Ovary (tissue), 9 donors: ENCODE results near the gene ELAPOR1. TPM values are rescaled to one million over a fixed set of nuclear protein-coding genes. Genes with fewer than 3 reads are reported as not detected.

Experiments
- DNase-seq, 5 donors: peaks; one replicate each; pipeline ENCODE4 v3.0.0-alpha.2; 2019 to 2020
- H3K27ac ChIP-seq, 2 donors: fragments of 200-600 bp; one replicate each; pipeline versions ENCODE4 v1.5.1 to v1.8.0; 2019 to 2022
- H3K27me3 ChIP-seq: fragments of 200-600 bp; one replicate; pipeline ENCODE4 v1.8.0; 2022
- H3K36me3 ChIP-seq: fragments of 200-600 bp; sonication (generic); one replicate; pipeline ENCODE4 v1.5.1; 2019
- H3K4me1 ChIP-seq: one replicate; pipeline ENCODE4 v1.8.1; 2013; ENCODE audit warnings: mild to moderate bottlenecking, moderate library complexity; ENCODE audit not compliant: insufficient read depth
- H3K4me3 ChIP-seq: fragments of 200-600 bp; sonication (generic); one replicate; pipeline ENCODE4 v1.5.1; 2017
- H3K9me3 ChIP-seq, 2 donors: fragments of 200-600 bp in 1 of 2; sonication (generic) in 1 of 2; one replicate each; pipeline versions ENCODE4 v1.5.1 to v1.8.1; 2013 to 2019; ENCODE audit warnings: mild to moderate bottlenecking in 1 of 2, moderate library complexity in 1 of 2
- EP300 ChIP-seq: sonication (generic); formaldehyde crosslinking; IDR thresholded peaks from one replicate; pipeline ENCODE4 v1.6.1; 2017; ENCODE audit warnings: antibody characterized with exemption
- POLR2A ChIP-seq: fragments of 450-650 bp; IDR thresholded peaks from one replicate; pipeline ENCODE4 v1.6.1; 2017; ENCODE audit warnings: antibody characterized with exemption, mild to moderate bottlenecking, moderate library complexity
- WGBS, 3 donors: extraction: QIAGEN DNeasy Blood & Tissue Kit in 1 of 3; methylation state at CpG; one replicate each; pipeline versions ENCODE4 v1.1.5 to v1.1.7; 2013 to 2017; 5-methylcytosine and 5-hydroxymethylcytosine counted together
- intact Hi-C, 4 donors: fragments of 100-400 bp; cut with DNase I; formaldehyde crosslinking; loops; one replicate each; pipeline versions ENCODE4 v1.11.0 to v1.15.1; 2022 to 2023
- polyA plus RNA-seq, 2 donors: library from polyadenylated mRNA; stranded (reverse); fragments of 200-250 nt in 1 of 2; fragments of 350-450 nt in 1 of 2; fragmentation: Illumina TruSeq in 1 of 2; extraction: RNeasy Lipid Tissue Mini Kit (QIAGEN cat#74804) in 1 of 2; gene quantifications; one replicate each; pipeline ENCODE4 v1.2.3, GENCODE V29; 2013 to 2014
- total RNA-seq, 7 donors: library from RNA; depleted of rRNA in 2 of 7; stranded (reverse); fragments of >200 nt in 2 of 7; fragmentation: NEBNext Ultra II Directional in 3 of 7; extraction: Animal tissue kit (Norgen Biotek cat#: 25700) in 3 of 7; gene quantifications; one replicate each; pipeline versions ENCODE4 v1.1.0 to v1.2.4, GENCODE V29; 2016 to 2023
- TF ChIP-seq, protein P1 (sequence below), 3 donors: fragments of 450-650 bp in 2 of 3; fragments of 200-600 bp in 1 of 3; IDR thresholded peaks; one replicate each; pipeline versions ENCODE4 v1.5.1 to v1.8.0; 2016 to 2022; ENCODE audit warnings: antibody characterized with exemption in 3 of 3, mild to moderate bottlenecking in 1 of 3
- donor health status: DM: no; HTN: no; CAD: no; lungs with moderate emphysema.
- donor health status: DM: no; HTN: no; CAD: no.
- donor health status: Bipolar disorder and iron deficiency.
- donor health status: DM: yes; HTN: yes; CAD: no.
- donor health status: DM: no; HTN: no; CAD: no.
- donor health status: DM: yes; HTN: yes; CAD: no.

The ELAPOR1 gene
- total and polyA plus RNA-seq, 9 donors, result 0.15 to 69.6 (median 1.9) TPM; not detected in 1

DNA sequence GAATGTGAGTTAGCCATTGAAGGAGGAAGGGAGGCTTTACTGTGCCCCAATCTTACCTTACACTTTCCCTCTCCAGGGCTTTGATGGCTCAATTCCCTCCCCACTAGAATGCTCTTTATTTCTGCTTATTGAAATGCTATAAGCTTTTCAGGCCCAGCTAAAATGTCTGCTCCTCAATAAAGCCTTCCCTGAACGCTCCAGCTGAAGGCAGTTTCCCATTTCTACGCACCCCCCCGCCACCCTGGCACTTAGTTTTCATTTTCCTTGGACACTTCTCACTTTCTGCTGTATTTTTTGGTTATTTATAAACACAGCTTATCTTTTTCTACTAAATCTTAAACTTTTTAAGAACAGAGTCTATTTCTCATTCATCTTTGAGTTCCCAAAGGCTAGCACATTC, 30.4 kb upstream of the ELAPOR1 start:
- TF ChIP-seq EP300 (no peak), POLR2A (no peak)
- Histone ChIP-seq H3K4me1 (peaks cover 1% of the 10 kb centered on the region), H3K27ac (no peak overlapping the region), H3K4me3 (no peak overlapping the region), H3K36me3 (no peaks in the 10 kb centered on the region), H3K9me3 (no peaks in the 10 kb centered on the region), H3K27me3 (no peaks in the 10 kb centered on the region)
- WGBS, 3 donors, result 22 to 38% (median 29%) methylated on average over 3 of the region's 3 CpGs
- peak in 3 of 5 donors; percentile 24 to 57 (median 37) for DNase-seq
- intact Hi-C loops, result no loop called here

DNA sequence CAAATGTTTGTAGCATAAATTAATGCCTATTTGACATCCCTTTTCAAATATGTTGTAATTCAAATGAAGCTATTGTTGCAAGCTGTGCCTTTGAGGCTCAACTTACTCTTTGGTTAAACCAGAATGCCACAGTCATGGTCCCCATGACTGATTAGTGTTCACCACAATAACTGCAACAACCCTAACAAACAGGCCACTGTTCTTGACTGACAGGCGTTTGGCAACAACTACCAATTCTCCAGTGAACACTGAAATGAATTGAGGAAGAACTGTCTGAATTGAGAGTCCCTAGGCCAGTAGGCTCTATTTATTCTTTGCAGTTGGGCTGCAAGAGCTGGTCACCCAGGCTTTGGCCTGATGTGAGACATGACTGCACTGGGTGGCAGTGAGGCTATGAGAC, 30.0 kb upstream of the ELAPOR1 start:
- no peak overlapping the region for H3K27ac ChIP-seq
- H3K36me3 ChIP-seq, result no peaks in the 10 kb centered on the region
- no peak overlapping the region for H3K4me3 ChIP-seq
- peaks cover 1% of the 10 kb centered on the region for H3K4me1 ChIP-seq
- TF ChIP-seq, protein P1, sequence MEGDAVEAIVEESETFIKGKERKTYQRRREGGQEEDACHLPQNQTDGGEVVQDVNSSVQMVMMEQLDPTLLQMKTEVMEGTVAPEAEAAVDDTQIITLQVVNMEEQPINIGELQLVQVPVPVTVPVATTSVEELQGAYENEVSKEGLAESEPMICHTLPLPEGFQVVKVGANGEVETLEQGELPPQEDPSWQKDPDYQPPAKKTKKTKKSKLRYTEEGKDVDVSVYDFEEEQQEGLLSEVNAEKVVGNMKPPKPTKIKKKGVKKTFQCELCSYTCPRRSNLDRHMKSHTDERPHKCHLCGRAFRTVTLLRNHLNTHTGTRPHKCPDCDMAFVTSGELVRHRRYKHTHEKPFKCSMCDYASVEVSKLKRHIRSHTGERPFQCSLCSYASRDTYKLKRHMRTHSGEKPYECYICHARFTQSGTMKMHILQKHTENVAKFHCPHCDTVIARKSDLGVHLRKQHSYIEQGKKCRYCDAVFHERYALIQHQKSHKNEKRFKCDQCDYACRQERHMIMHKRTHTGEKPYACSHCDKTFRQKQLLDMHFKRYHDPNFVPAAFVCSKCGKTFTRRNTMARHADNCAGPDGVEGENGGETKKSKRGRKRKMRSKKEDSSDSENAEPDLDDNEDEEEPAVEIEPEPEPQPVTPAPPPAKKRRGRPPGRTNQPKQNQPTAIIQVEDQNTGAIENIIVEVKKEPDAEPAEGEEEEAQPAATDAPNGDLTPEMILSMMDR (IDR thresholded peaks at IDR 0.05), result no peak
- TF ChIP-seq EP300 (no peak), POLR2A (no peak)
- DNase-seq, result no peak
- WGBS, 3 donors, result 51 to 61% (median 60%) methylated on average over 1 of the region's 1 CpG
- H3K27me3 ChIP-seq, result no peaks in the 10 kb centered on the region
- intact Hi-C loops, result no loop called here
- H3K9me3 ChIP-seq, result no peaks in the 10 kb centered on the region

DNA sequence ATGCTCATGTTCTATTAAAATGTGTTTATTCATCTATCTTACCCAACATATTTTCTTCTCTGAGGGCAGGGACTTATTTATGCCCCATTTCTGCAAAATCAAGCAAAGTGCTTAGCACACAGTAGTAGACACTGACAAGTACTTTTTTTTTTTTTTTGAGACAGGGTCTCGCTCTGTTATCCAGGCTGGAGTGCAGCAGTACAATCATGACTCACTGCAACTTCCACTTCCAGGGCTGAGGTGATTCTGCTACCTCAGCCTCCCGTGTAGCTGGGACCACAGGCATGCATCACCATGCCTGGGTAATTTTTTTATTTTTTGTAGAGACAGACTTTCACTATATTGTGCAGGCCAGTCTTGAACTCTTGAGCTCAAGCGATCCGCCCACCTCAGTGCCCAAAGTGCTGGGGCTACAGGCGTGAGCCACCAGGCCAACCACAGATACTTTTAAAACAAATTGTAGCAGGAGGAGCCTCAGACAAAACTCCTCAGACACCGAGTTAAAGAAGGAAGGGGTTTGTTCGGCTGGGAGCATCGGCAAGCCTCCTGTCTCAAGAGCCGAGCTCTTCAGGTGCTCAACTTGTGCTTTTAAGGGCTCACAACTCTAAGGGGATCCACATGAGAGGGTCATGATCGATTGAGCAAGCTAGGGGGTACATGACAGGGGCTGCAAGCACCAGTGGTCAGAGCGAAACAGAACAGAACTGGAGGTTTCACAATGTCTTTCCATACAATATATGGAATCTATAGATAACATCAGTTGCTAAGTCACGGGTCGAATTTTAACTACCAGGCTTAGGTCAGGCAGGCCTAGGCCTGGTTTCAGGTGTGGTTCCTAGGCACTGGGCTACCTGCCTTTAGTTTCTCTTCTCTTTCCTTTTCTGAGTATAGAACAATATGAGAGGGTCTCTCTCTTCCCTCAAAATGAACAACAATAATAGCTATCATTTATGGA, 29.1 kb upstream of the ELAPOR1 start:
- Histone ChIP-seq H3K27me3 (no peaks in the 10 kb centered on the region), H3K27ac (no peak overlapping the region), H3K4me3 (no peak overlapping the region), H3K4me1 (peaks cover 3% of the 10 kb centered on the region), H3K9me3 (no peaks in the 10 kb centered on the region), H3K36me3 (no peaks in the 10 kb centered on the region)
- no peak for TF ChIP-seq POLR2A
- no peak for TF ChIP-seq EP300
- TF ChIP-seq, protein P1 (IDR thresholded peaks at IDR 0.05), result no peak
- intact Hi-C loops, result no loop called here
- DNase-seq, result no peak
- 84 to 88% (median 86%) methylated on average over 13 of the region's 13 CpGs for WGBS, 3 donors

DNA sequence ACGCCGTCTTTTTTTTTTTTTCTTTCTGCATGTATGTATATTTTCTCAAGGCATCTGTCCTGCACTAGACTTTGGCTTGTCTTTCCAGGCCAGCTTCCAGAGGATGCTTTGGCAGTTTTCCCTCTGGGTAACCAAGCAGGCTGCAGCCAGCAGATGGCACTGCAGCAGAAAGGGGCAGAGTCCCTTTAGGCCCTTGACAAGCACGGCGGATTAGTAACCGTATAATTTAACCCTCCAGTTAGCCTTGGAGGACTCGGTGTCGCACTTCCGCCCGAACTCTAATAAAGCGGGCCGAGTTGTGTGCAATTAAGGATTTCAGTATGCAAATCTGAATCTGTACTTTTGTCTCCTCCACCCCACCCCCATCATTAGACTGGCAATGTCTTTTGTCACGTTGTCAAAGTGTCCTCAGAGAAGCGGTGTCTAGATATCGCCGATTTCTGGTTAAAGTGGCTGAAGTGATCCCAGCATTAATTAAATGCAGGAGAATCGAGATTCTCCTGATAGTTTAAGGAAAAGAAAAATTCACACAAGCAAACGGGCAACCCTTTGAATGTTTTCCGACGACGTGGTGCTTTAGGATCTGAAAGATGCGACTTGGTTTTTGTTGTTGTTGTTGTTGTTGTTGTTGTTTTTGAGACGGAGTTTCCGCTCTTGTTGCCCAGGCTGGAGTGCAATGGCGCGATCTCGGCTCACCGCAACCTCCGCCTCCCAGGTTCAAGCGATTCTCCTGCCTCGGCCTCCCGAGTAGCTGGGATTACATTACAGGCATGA, 24.5 kb upstream of the ELAPOR1 start:
- TF ChIP-seq EP300 (no peak), POLR2A (no peak)
- TF ChIP-seq, protein P1 (IDR thresholded peaks at IDR 0.05), result no peak
- WGBS, 3 donors, result 69 to 86% (median 79%) methylated on average over 31 of the region's 31 CpGs
- H3K27me3 ChIP-seq, result no peaks in the 10 kb centered on the region
- peaks cover 4% of the 10 kb centered on the region for H3K4me1 ChIP-seq
- no peaks in the 10 kb centered on the region for H3K9me3 ChIP-seq
- intact Hi-C loops, result loop anchor here in 1 of 4 donors (10.0 kb wide), 1 partner anchor 135 kb away; no protein-coding TSS in a partner anchor
- H3K36me3 ChIP-seq, result no peaks in the 10 kb centered on the region
- peak in 3 of 5 donors; percentile 27 to 55 (median 49) for DNase-seq
- peak overlapping the region; percentile 89 for H3K4me3 ChIP-seq
- H3K27ac ChIP-seq, result no peak overlapping the region
